GM21367 (cell line): ENCODE data around the gene CIPC.

Experiments
- ATAC-seq: cut with Tn5 transposase; IDR thresholded peaks from one replicate; pipeline ENCODE4 v1.9.1; 2021; ENCODE audit not compliant: unreplicated experiment

The CIPC gene

GRCh38 chr14:77097700-77098528 is at the start of gene CIPC:
Gene CIPC (plus strand): TSS chr14:77098258. CDS start chr14:77105709, 7,451 bp downstream.
- ATAC-seq = peak; percentile 79

GRCh38 chr14:77051116-77051515 is 46.9 kb upstream of the CIPC start:
- ATAC-seq = no peak

DNA sequence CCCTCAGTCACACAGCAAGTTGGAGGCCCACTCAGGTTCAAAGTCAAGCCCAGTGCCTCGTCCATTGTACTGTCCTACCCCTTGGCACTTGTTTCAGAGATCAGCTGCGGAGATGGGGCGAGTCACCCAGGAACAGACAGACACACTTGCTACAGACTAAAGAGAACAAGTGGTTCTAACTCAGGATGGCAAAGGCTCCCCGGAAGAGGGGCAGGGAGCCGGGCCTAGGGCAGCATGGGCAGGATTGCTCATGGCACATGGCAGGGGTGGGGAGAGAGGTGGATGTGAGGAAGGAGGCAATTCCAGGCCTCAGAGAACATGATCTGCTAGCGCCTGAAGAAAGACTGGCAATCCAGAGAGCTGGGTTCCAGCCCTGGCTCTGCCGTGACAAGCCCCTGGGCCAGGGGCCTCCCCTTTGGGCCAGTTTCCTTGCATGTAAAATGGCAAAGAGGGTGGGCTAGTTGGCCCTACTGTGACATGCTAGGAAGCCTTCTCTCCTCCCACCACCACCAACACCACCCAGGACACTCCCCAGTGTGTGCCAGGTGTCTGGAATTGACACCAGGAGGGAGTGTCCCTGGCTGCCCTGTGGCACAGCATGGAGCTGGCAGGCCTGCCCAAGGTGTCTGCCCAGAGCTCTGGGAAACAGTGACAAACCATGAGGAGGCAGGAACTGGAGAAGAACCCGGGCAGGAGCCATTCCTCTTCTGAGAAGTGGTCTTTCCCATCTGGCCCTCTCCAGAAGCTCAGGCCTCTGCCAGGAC is 45.6 kb upstream of the CIPC start:
- ATAC-seq = no peak

DNA sequence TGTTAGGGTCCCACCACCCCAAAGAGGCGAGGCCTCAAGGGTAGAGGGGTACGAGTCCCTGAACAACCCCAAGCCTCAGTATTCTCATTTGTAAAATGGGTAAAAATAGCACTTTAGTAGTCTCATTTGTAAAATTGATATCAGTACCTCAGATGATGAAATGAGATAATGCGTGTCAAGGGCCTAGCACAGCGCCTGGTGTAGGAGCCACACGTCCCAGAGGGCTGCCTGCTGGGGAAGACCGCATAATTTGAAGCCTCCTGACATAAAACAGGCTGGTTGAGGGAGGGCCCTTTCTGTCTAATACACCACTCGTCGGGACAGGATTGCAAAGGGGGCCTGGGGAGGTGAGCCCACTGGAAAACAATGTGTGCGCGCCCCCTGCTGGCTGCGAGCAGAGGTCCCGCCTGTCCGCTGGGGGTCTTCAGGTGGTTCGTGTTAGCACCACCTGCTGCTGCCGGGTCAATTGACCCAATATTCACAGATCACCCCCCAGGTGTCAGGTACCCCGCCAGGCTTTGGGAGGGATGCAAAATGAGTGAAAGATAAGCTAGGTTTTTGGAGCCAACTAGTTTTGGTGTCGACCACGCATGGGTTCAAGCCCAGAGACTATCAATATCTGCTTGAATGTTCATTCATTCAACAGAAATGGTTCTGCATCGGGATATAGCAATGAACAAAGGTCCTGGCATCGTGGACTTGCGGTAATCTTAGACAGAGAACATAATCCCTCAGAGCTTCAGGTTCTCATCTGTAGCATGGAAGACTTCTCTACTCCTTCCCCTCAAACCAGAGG is 44.8 kb upstream of the CIPC start:
- ATAC-seq = no peak

- ATAC-seq = no peak
These were observed 42.8 kb upstream of the CIPC start for GRCh38 chr14:77055306-77055705.

GRCh38 chr14:77055981-77056380 is 42.1 kb upstream of the CIPC start:
- ATAC-seq = no peak

- no peak for ATAC-seq
These were observed 39.9 kb upstream of the CIPC start for GRCh38 chr14:77058117-77058516.

DNA sequence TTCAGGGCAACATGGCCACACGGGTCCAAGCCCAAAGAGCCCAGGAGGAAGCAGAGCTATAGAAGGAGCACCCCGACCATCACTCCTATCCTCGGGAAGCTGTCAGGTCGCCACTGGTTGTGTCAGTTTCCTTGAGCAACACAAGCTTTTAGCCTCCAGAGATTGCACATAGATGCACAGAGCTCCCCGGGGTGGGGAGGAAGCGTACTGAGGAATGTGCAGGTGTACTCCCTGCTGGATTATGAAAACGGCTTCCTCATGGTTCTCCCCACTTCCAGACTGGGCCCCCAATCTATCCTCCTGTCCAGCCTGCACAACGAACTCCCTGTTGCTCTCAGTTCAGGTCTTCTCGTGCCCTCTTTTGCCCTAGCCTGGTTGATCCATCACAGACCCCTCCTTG is 39.3 kb upstream of the CIPC start:
- ATAC-seq = no peak

GRCh38 chr14:77059276-77059915 is 38.7 kb upstream of the CIPC start:
- ATAC-seq = no peak

DNA sequence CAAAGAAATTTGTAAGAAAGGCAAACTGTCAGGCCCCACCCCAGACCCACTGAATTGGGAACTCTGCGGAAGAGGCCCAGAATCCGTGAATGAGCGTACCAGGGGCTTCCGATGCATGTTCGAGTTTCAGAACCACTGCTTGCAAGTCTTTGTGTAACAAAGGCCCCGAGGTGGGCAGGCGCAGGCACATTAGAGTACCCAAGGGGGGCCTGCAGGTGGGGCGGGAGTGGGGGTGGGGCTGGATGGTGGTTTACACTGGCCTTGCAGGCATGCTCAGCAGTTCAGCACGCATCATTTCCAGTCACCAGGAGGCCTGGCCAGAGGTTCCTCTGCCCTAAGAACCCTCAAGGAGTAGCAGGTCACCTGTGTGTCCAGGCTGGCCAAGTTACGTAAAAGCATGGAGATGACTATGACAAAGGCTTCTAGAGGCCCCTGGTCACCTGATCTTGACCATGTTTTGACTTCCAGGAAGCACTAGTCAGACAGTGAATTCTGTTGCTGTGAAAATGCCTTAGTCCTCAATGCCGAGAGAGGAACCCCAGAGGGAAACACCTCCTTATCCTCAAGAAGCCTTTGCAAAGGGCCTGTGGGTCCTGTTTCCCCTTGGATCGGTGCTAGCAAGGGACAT is 36.3 kb upstream of the CIPC start:
- ATAC-seq = no peak

- no peak for ATAC-seq
These were observed 35.8 kb upstream of the CIPC start for GRCh38 chr14:77062261-77062660.

DNA sequence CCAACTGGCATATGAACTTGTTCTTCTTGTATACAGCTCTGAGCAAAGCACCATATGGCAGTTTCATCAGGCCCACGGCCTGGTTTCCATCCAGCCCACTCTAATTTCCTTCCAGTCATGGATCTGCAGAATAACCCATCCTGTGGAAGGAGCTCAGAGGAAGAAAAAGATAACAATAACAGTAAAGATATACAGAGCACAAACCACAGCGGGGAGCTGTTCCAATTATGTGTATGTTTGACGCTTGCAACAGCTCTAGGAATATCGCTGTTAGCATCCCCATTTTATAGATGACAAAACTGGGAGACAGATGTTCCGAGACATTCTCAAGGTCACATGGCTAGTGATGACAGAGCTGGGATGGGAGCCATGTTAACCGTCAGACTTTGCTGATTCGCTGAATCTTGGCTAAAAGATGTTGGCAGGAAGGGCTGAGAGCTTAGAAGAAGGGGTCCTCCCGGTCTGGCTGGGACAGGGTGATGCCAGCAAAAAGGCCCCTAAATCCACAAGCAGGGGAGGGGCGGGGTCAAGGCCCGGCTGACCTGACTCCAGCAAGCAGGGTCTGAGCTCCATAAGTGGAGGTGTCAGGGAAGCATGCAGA is 34.4 kb upstream of the CIPC start:
- ATAC-seq = no peak

DNA sequence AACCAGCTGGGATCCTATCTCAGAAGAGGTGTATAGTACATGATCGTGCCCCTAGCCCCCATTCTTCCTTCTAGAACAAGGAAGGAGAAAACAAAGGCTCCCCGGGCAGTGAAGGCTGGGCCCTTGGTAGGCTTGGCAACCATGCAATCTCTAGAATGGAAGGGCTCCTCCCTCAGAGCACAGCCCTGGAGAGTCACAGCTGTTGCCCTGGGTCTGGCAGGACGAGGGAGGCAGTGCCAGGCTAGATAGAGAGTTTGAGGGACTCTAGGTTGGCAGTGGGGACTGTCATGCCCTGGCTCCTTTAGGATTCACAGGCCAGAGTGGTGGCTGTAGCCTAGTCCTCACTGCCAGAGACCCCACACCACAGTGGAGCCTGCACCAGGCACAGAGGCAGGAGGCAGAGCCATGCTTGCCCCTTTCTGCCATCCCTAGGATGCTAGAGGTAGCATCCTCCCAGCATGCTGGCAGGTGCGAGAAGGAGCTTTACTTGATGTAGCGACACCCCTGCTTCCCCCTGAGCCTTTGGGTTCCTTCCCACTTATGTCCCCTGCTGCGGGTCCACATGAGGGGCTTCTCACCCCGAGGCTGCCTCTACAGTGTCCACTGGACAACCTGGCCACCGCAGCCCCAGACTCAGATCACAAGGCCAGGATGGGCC is 33.4 kb upstream of the CIPC start:
- ATAC-seq = no peak

- no peak for ATAC-seq
These were observed 32.0 kb upstream of the CIPC start for GRCh38 chr14:77065851-77066577.

- ATAC-seq = no peak
These were observed 31.4 kb upstream of the CIPC start for GRCh38 chr14:77066578-77067172.

GRCh38 chr14:77067632-77068516 is 30.2 kb upstream of the CIPC start:
- ATAC-seq = no peak

DNA sequence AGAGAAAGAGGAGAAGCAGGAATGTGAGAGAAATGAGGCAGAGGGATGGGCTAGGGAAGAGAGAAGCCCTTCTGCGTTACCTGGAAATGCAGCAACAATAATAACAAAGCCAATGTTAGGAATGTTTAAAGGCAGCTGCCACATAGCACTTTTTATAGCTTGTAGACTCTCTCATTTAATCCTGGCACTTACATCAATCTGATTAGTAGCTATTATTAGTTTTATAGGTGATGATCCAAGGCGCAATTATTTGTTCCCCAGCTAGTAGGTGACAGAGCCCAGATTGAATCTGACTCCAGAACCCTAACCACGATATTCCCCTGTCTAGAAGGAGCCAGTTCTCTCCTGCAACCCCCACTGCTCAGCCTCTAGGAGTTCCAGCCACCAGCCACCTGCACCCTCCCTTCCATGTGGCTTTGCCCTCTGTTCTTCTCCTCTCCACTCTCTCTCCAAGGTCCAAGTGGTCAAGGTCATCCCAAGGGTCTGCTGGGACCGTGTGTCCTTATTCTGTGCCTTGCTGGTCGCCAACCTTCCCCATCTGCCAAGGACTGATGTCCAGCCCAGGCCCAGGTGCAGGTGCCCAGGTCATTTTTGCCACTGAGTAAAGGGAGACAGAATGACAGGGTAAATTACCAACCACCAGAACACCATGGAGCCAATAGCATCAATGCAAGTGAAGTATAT is 29.4 kb upstream of the CIPC start:
- no peak for ATAC-seq
